Suppressor macrophage treated with lipopolysaccharide for 4 hours (primary cell): Measurements from ENCODE around the gene RMI2.

Experiments used
- DNase-seq: peaks from one replicate; pipeline ENCODE4 v3.0.0-alpha.2; 2020

RMI2 gene

GRCh38 chr16:11329071-11329491 lies 16.2 kb upstream of the RMI2 start:
- DNase-seq: peak; percentile 35

- DNase-seq: no peak
Observed at GRCh38 chr16:11329891-11330290, 15.4 kb upstream of the RMI2 start.

GRCh38 chr16:11330526-11331237 lies 14.6 kb upstream of the RMI2 start:
- DNase-seq: no peak

GRCh38 chr16:11331967-11332366 lies 13.3 kb upstream of the RMI2 start:
- no peak for DNase-seq

GRCh38 chr16:11333010-11333409 lies 12.2 kb upstream of the RMI2 start:
- no peak for DNase-seq

- no peak for DNase-seq
Observed at GRCh38 chr16:11333702-11334101, 11.6 kb upstream of the RMI2 start.

- DNase-seq: no peak
Observed at GRCh38 chr16:11334831-11335404, 10.3 kb upstream of the RMI2 start.

- DNase-seq: no peak
Observed at GRCh38 chr16:11339075-11339474, 6.2 kb upstream of the RMI2 start.

- no peak for DNase-seq
Observed at GRCh38 chr16:11340710-11341109, 4.5 kb upstream of the RMI2 start.

- DNase-seq: no peak
Observed at GRCh38 chr16:11341371-11341770, 3.9 kb upstream of the RMI2 start.

- no peak for DNase-seq
Observed at GRCh38 chr16:11342021-11342855, 3.0 kb upstream of the RMI2 start.

- no peak for DNase-seq
Observed at GRCh38 chr16:11346700-11347319, 1.6 kb downstream of the RMI2 start.

- DNase-seq: no peak
Observed at GRCh38 chr16:11347831-11348230, 2.6 kb downstream of the RMI2 start.

GRCh38 chr16:11348737-11349598 lies 3.7 kb downstream of the RMI2 start:
- no peak for DNase-seq

- DNase-seq: peak; percentile 94
Observed at GRCh38 chr16:11349599-11350276, 4.5 kb downstream of the RMI2 start.

- DNase-seq: no peak
Observed at GRCh38 chr16:11350519-11350918, 5.3 kb downstream of the RMI2 start.

- DNase-seq: peak; percentile 20
Observed at GRCh38 chr16:11350921-11351335, 5.7 kb downstream of the RMI2 start.

- DNase-seq: no peak
Observed at GRCh38 chr16:11353158-11353557, 7.9 kb downstream of the RMI2 start.

GRCh38 chr16:11354407-11354732 lies 9.1 kb downstream of the RMI2 start:
- DNase-seq: no peak

- DNase-seq: peak; percentile 95
Observed at GRCh38 chr16:11354733-11355574, 9.7 kb downstream of the RMI2 start.

- no peak for DNase-seq
Observed at GRCh38 chr16:11355862-11356261, 10.6 kb downstream of the RMI2 start.
